Astrocyte (in vitro differentiated cells and primary cell): Measurements from ENCODE around the gene ARID3C. TPM values are rescaled to one million over a fixed set of nuclear protein-coding genes. Genes with fewer than 3 reads are reported as not detected.

Experiments
- DNase-seq: peaks from one replicate; pipeline ENCODE4 v3.0.0-alpha.2; 2010; ENCODE audit warnings: low read depth
- FAIRE-seq: peaks from 2 replicates; lab custom pipeline; 2011; peaks lifted over from hg19 to GRCh38; lab: Jason Lieb, UNC
- H2AFZ ChIP-seq: 2 replicates; pipeline ENCODE4 v1.6.0; 2012; ENCODE audit warnings: low read depth, low read length, inconsistent platforms
- H3K27ac ChIP-seq: 2 replicates; pipeline ENCODE4 v1.5.1; 2011; ENCODE audit warnings: low read depth, low read length, inconsistent platforms
- H3K27me3 ChIP-seq: 2 replicates; pipeline ENCODE4 v1.6.0; 2011; ENCODE audit warnings: low read length, inconsistent platforms; ENCODE audit not compliant: insufficient read depth
- H3K36me3 ChIP-seq: 2 replicates; pipeline ENCODE4 v1.5.1; 2011; ENCODE audit warnings: low read length, inconsistent platforms; ENCODE audit not compliant: insufficient read depth
- H3K4me1 ChIP-seq: 2 replicates; pipeline ENCODE4 v1.5.1; 2011; ENCODE audit warnings: low read length, inconsistent platforms; ENCODE audit not compliant: insufficient read depth
- H3K4me2 ChIP-seq: 2 replicates; pipeline ENCODE4 v1.6.0; 2012; ENCODE audit warnings: low read length, inconsistent platforms
- H3K4me3 ChIP-seq: 2 replicates; pipeline ENCODE4 v1.5.1; 2011; ENCODE audit warnings: low read depth, mild to moderate bottlenecking, low read length, inconsistent platforms; ENCODE audit not compliant: insufficient read depth
- H3K79me2 ChIP-seq: 2 replicates; pipeline ENCODE4 v1.6.0; 2012; ENCODE audit warnings: mild to moderate bottlenecking, low read length, inconsistent platforms; ENCODE audit not compliant: insufficient read depth
- H3K9ac ChIP-seq: 2 replicates; pipeline ENCODE4 v1.6.0; 2012; ENCODE audit warnings: mild to moderate bottlenecking, low read length, inconsistent platforms
- H3K9me3 ChIP-seq: 2 replicates; pipeline ENCODE4 v1.5.1; 2012; ENCODE audit warnings: low read depth, mild to moderate bottlenecking, low read length, inconsistent platforms; ENCODE audit not compliant: insufficient read depth
- H4K20me1 ChIP-seq: 2 replicates; pipeline ENCODE4 v1.6.0; 2012; ENCODE audit warnings: low read length, inconsistent platforms; ENCODE audit not compliant: insufficient read depth
- H3K27ac Mint-ChIP-seq: one replicate; pipeline ENCODE4 v1.8.0; 2021; ENCODE audit warnings: mild to moderate bottlenecking, mixed read lengths; ENCODE audit not compliant: unreplicated experiment
- H3K27me3 Mint-ChIP-seq: one replicate; pipeline ENCODE4 v1.8.0; 2021; ENCODE audit warnings: low read depth, mixed read lengths; ENCODE audit not compliant: unreplicated experiment
- H3K36me3 Mint-ChIP-seq: one replicate; pipeline ENCODE4 v1.8.0; 2021; ENCODE audit warnings: low read depth, mixed read lengths; ENCODE audit not compliant: unreplicated experiment
- H3K4me1 Mint-ChIP-seq: one replicate; pipeline ENCODE4 v1.8.0; 2021; ENCODE audit warnings: low read depth, mixed read lengths; ENCODE audit not compliant: unreplicated experiment
- H3K4me3 Mint-ChIP-seq: one replicate; pipeline ENCODE4 v1.8.0; 2021; ENCODE audit warnings: mild to moderate bottlenecking, moderate library complexity, mixed read lengths; ENCODE audit not compliant: unreplicated experiment
- H3K9me3 Mint-ChIP-seq: one replicate; pipeline ENCODE4 v1.8.0; 2021; ENCODE audit warnings: mild to moderate bottlenecking, mixed read lengths; ENCODE audit not compliant: unreplicated experiment
- CTCF ChIP-seq: IDR thresholded peaks from 2 replicates; pipeline ENCODE4 v1.5.1; 2011; ENCODE audit warnings: low read depth, mild to moderate bottlenecking, inconsistent platforms, low read length, moderate library complexity; ENCODE audit not compliant: insufficient read depth
- EZH2 ChIP-seq: IDR thresholded peaks from 2 replicates; pipeline ENCODE4 v1.6.1; 2012; ENCODE audit warnings: mild to moderate bottlenecking, low read length, inconsistent platforms; ENCODE audit not compliant: insufficient read depth
- total RNA-seq: library from RNA; stranded (reverse); gene quantifications from 2 replicates; pipeline ENCODE4 v1.2.1, GENCODE V29; 2021

The ARID3C gene
- total RNA-seq, 1 donor from 2014 or later = 0.16 TPM

- no peak for TF ChIP-seq EZH2
- no peak for TF ChIP-seq CTCF
- no peaks in the 10 kb centered on the region for H3K4me1 ChIP-seq
- no peaks in the 10 kb centered on the region for H3K79me2 ChIP-seq
- no peaks in the 10 kb centered on the region for H3K36me3 ChIP-seq
- Mint-ChIP-seq H3K4me1 (peaks cover 25% of the 10 kb centered on the region), H3K27ac (no peak overlapping the region), H3K9me3 (peaks cover 1% of the 10 kb centered on the region), H3K36me3 (peaks cover 9% of the 10 kb centered on the region), H3K27me3 (peaks cover 48% of the 10 kb centered on the region), H3K4me3 (no peak overlapping the region)
- H4K20me1 ChIP-seq = peaks cover 3% of the 10 kb centered on the region
- FAIRE-seq (no peak), DNase-seq (no peak)
- peaks cover 39% of the 10 kb centered on the region for H3K27me3 ChIP-seq
- no peak overlapping the region for H2AFZ ChIP-seq
- no peak overlapping the region for H3K9ac ChIP-seq
- H3K27ac ChIP-seq = no peak overlapping the region
- no peak overlapping the region for H3K4me3 ChIP-seq
- H3K9me3 ChIP-seq = no peaks in the 10 kb centered on the region
- H3K4me2 ChIP-seq = no peak overlapping the region
These were observed 57.4 kb downstream of the ARID3C start for GRCh38 chr9:34571481-34571810.

Other genes starting within 250 kb of the ARID3C start
- gene FAM219A, start 170.5 kb downstream of the ARID3C start, total RNA-seq = 59.9 and 63.5 TPM in 2 replicates
- gene DNAI1, start 170.3 kb downstream of the ARID3C start, total RNA-seq = 0.58 and 1.8 TPM in 2 replicates
- 0.55 and 1.1 TPM in 2 replicates for gene ENHO, start 106.1 kb downstream of the ARID3C start, total RNA-seq
- 6.6 and 7.4 TPM in 2 replicates for gene CNTFR, start 39.3 kb downstream of the ARID3C start, total RNA-seq
- gene RPP25L, start 17.0 kb downstream of the ARID3C start, total RNA-seq = 13.9 TPM in 2 replicates
- gene DCTN3, start 8.6 kb downstream of the ARID3C start, total RNA-seq = 93.0 and 94.8 TPM in 2 replicates
- 73.2 and 81.3 TPM in 2 replicates for gene SIGMAR1, start 8.7 kb upstream of the ARID3C start, total RNA-seq
- 30.7 and 33.1 TPM in 2 replicates for gene GALT, start 17.6 kb upstream of the ARID3C start, total RNA-seq
- 22.2 and 28.0 TPM in 2 replicates for gene IL11RA, start 23.1 kb upstream of the ARID3C start, total RNA-seq
- 0.52 TPM in 1 of 2 replicates, not detected in the other for gene CCL27, start 33.6 kb upstream of the ARID3C start, total RNA-seq
- not detected in 2 replicates for gene CCL19, start 62.2 kb upstream of the ARID3C start, total RNA-seq
- not detected in 2 replicates for gene CCL21, start 81.1 kb upstream of the ARID3C start, total RNA-seq